Measurements from ENCODE around the gene KRTAP10-12.
"Not testable (repeated sequence)": the region's sequence is repeated elsewhere in the genome, so short reads cannot be mapped to it uniquely, and the experiment has no call there.

The KRTAP10-12 gene

GRCh38 chr21:44697172-44697810, at the start of gene KRTAP10-12:
TSS of gene KRTAP10-12 (plus strand) at chr21:44697172. CDS start at chr21:44697202, 30 bp downstream.
- DNase-seq (ENCODE audit: low read depth), result not testable (repeated sequence)

DNA sequence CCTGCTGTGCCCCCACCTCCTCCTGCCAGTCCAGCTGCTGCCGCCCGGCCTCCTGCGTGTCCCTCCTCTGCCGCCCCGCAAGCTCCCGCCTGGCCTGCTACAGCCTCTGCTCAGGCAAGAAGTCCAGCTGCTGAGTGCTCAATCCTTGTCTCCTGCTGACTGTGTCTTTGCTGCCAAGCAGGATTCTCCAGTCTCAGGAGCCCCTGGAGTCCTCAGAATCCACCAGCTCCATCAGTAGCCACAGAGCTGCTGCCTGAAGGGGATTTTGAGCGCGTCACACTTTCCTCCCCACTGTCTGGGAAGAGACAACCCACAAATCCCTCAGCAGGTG, 49.8 kb upstream of the KRTAP10-12 start:
- no peak overlapping the region for H3K4me3 ChIP-seq (ENCODE audit: low read depth, low read length)
- DNase-seq (ENCODE audit: low read depth), result no peak
- TF ChIP-seq CTCF (IDR thresholded peaks at IDR 0.05; ENCODE audit: low read depth, low read length, missing control alignments), result no peak

More at GRCh38 chr21:44697172-44697810, at the start of gene KRTAP10-12:
- H3K4me3 ChIP-seq (ENCODE audit: low read depth, low read length), result not testable (repeated sequence)

- DNase-seq (ENCODE audit: low read depth), result no peak
- no peak for TF ChIP-seq CTCF (IDR thresholded peaks at IDR 0.05; ENCODE audit: low read depth, low read length, missing control alignments)
Observed at GRCh38 chr21:44648557-44649311, 48.2 kb upstream of the KRTAP10-12 start.

GRCh38 chr21:44649521-44650100, 47.4 kb upstream of the KRTAP10-12 start:
- DNase-seq (ENCODE audit: low read depth), result no peak
- TF ChIP-seq CTCF (IDR thresholded peaks at IDR 0.05; ENCODE audit: low read depth, low read length, missing control alignments), result no peak
- H3K4me3 ChIP-seq (ENCODE audit: low read depth, low read length), result no peak overlapping the region

More at GRCh38 chr21:44648557-44649311, 48.2 kb upstream of the KRTAP10-12 start:
- no peak overlapping the region for H3K4me3 ChIP-seq (ENCODE audit: low read depth, low read length)

- no peak overlapping the region for H3K4me3 ChIP-seq (ENCODE audit: low read depth, low read length)
- DNase-seq (ENCODE audit: low read depth), result no peak
- no peak for TF ChIP-seq CTCF (IDR thresholded peaks at IDR 0.05; ENCODE audit: low read depth, low read length, missing control alignments)
Observed at GRCh38 chr21:44650265-44650972, 46.6 kb upstream of the KRTAP10-12 start.

DNA sequence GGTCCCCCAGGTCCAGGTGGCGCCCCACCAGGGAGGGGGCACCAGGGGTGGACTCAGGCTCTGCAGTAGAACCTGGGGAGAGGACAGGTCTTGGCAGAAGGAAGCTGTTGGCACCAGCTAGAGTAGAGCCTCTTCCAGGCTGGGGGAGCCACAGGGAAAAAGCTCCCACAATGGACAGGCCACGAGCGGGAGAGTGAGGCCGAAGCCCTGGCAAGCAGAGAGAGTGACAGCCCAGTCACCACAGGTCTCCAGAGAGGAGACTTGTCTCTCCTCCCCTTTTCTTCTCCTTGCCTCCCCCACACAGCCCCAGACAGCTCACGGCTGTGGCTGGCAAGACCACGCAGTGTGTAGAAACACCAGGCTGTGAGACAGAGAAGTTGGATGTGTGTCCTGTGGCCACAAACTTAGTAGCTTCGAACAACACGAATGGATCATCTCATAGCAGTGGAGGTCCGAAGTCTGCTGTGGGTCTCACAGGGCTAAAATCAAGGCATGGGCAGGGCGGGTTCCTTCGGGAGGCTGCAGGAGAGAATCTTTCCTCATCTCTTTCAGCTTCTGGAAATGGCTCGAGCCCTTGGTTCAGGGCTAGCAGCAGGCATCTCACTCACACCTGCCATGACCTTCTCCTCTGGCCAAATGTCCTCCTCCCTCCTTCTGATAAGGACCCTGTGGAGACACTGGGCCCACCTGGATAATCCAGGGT, 45.8 kb upstream of the KRTAP10-12 start:
- no peak for DNase-seq (ENCODE audit: low read depth)
- H3K4me3 ChIP-seq (ENCODE audit: low read depth, low read length), result no peak overlapping the region
- TF ChIP-seq CTCF (IDR thresholded peaks at IDR 0.05; ENCODE audit: low read depth, low read length, missing control alignments), result no peak

All from GM12864 (cell line).